ENCODE data around the gene TXLNB.
"Not testable (repeated sequence)": the region's sequence is repeated elsewhere in the genome, so short reads cannot be mapped to it uniquely, and the experiment has no call there.

The TXLNB gene

DNA sequence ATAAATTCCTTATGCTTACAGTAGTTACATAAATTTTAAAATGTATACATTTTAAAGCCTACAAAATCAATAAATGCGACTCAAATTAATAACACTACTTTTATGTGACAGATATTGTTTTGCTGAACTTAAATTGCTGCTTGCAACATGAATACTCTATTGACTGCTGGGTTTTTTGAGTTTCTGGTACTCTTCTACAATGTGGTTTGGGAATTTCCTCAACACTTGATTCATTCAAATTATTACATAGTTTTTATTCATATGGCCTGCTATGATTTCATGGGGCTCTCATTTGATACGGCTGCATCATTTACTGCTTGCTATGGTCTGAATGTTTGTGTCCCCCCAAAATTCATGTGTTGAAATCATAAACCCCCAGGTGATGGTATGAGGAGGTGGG, 2.3 kb upstream of the TXLNB start:
- Mint-ChIP-seq H3K4me3 (no peak overlapping the region), H3K27me3 (peaks cover 3% of the 10 kb centered on the region), H3K36me3 (ENCODE audit: low read depth) (no peaks in the 10 kb centered on the region), H3K9me3 (no peaks in the 10 kb centered on the region), H3K27ac (peak overlapping the region; percentile 77), H3K4me1 (peaks cover 77% of the 10 kb centered on the region)
- DNase-seq (no peak), ATAC-seq (no peak)

DNA sequence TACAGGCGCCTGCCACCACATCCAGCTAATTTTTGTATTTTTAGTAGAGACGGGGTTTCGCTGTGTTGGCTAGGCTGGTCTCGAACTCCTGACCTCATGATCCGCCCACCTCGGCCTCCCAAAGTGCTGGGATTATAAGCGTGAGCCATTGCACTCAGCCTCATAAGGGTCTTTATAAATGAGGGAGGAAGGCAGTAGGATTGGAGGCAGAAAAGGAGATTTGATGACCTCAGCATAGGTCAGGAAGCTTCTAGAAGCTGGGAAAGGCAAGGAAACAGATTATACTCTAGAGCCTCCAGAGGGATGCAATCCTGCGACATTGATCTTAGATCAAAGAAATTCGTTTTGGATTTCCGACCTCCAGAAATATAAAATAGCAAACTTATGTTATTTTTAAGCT, 1.4 kb upstream of the TXLNB start:
- not testable (repeated sequence) for DNase-seq; ATAC-seq; H3K9me3 Mint-ChIP-seq; H3K27me3 Mint-ChIP-seq; H3K36me3 Mint-ChIP-seq (ENCODE audit: low read depth); H3K27ac Mint-ChIP-seq; H3K4me3 Mint-ChIP-seq
- peaks cover 80% of the 10 kb centered on the region for H3K4me1 Mint-ChIP-seq

DNA sequence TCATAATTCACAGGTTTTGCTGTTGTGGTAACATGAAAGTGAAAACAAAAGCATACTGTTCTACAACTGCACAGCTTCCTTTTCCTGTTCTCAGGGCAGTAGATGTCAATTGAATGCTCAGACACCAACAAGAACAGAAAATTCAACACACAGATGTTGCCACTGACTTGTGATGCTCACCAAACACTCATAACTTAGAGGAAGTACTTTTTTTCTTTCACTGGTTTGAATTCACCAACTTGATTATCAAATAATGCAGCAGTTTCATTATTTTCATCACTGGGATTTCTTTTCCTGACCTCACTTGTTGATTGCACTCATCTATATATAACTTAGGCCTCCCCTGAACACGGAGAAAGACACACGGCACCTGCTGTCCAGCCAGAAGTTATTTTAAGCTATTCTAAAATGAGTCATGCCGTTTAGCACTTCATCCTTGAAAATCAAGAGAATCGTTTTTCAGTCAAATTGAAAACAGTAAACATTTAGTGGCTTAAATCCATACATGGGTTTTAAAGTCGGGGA, 949 bp downstream of the TXLNB start:
- peak; percentile 31 for ATAC-seq
- H3K27me3 Mint-ChIP-seq = peaks cover 3% of the 10 kb centered on the region
- DNase-seq = no peak
- no peaks in the 10 kb centered on the region for H3K9me3 Mint-ChIP-seq
- peaks cover 70% of the 10 kb centered on the region for H3K4me1 Mint-ChIP-seq
- H3K4me3 Mint-ChIP-seq = peak overlapping the region; percentile 78
- no peaks in the 10 kb centered on the region for H3K36me3 Mint-ChIP-seq (ENCODE audit: low read depth)
- peak overlapping the region; percentile 98 for H3K27ac Mint-ChIP-seq

DNA sequence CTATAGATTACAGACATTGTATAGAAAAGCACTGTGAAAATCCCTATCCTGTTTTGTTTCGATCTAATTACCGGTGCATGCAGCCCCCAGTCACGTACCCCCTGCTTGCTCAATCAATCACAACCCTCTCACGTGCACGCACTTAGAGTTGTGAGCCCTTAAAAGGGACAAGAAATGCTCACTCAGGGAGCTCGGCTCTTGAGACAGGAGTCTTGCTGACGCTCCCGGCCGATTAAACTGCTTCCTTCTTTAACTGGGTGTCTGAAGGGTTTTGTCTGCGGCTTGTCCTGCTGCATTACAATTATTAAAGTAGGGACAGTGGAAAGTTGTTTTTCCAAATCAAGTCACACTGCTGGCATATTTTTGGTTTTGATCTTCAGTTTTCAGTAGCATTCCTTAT, 2.6 kb downstream of the TXLNB start:
- peak overlapping the region; percentile 98 for H3K27ac Mint-ChIP-seq
- DNase-seq (no peak), ATAC-seq (no peak)
- peaks cover 3% of the 10 kb centered on the region for H3K27me3 Mint-ChIP-seq
- no peaks in the 10 kb centered on the region for H3K9me3 Mint-ChIP-seq
- H3K4me1 Mint-ChIP-seq = peaks cover 66% of the 10 kb centered on the region
- H3K36me3 Mint-ChIP-seq (ENCODE audit: low read depth) = no peaks in the 10 kb centered on the region
- no peak overlapping the region for H3K4me3 Mint-ChIP-seq

DNA sequence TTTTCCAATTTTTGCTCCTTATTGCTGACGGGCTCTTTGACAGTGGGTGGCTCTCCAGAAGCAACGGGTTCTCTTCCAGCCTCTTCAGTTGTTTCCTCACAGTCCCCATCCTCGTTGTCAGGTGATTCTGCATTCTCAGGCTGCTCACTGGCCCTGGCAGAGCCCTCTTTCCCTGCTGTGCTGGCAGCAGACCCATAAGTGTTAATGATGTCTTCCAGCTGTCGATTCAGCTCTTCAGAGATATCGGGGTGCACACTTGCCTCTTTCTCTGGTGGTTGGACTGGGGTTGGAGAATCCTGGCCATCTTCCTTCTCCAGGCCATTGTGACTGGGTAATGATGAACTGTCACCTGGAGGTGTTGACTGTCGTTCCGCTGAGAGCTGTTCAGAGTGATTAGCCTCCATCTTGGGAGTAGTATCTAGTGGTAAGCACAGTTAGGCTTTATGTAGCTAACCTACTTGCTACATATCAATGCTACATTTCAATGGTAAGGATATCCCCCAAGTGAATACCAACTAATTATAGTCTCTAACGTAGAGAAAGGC, 3.2 kb downstream of the TXLNB start:
- H3K36me3 Mint-ChIP-seq (ENCODE audit: low read depth) = no peaks in the 10 kb centered on the region
- peaks cover 3% of the 10 kb centered on the region for H3K27me3 Mint-ChIP-seq
- DNase-seq (no peak), ATAC-seq (no peak)
- H3K27ac Mint-ChIP-seq = no peak overlapping the region
- H3K9me3 Mint-ChIP-seq = no peaks in the 10 kb centered on the region
- no peak overlapping the region for H3K4me3 Mint-ChIP-seq
- peaks cover 63% of the 10 kb centered on the region for H3K4me1 Mint-ChIP-seq

DNA sequence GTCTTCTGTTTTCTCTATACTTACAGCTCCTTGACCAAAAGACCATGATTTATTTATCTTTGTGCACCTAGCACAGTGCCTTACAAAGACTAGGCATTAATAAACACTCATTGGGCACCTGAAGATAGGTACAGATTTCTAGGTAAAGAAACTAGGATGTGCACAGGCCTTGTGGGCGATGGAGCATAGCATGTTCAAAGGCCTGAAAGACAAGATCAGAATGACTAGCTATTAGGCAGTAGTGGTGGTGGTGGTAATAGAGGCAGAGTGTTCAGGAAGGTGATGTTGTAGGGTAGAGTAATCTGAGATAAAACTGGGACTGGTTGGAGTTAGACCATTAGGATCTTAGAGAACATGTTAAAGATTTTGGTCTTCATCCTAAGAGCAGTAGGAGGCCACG, 3.9 kb downstream of the TXLNB start:
- ATAC-seq (no peak), DNase-seq (no peak)
- H3K9me3 Mint-ChIP-seq = no peaks in the 10 kb centered on the region
- no peak overlapping the region for H3K27ac Mint-ChIP-seq
- no peak overlapping the region for H3K4me3 Mint-ChIP-seq
- H3K27me3 Mint-ChIP-seq = peaks cover 3% of the 10 kb centered on the region
- no peaks in the 10 kb centered on the region for H3K36me3 Mint-ChIP-seq (ENCODE audit: low read depth)
- peaks cover 60% of the 10 kb centered on the region for H3K4me1 Mint-ChIP-seq

DNA sequence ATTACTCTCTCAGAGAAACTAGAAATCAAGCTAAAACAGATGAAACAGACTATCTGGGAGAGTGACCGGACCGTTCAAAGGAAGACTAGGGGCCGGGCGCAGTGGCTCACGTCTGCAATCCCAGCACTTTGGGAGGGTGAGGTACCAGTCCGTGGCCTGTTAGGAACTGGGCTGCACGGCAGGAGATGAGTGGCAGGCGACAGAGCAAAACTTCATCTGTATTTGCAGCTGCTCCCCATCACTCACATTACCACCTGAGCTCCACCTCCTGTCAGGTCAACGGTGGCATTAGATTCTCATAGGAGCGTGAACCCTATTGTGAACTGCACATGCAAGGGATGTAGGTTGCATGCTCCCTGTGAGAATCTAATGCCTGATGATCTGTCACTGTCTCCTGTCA, 5.4 kb downstream of the TXLNB start:
- H3K4me1 Mint-ChIP-seq = peaks cover 54% of the 10 kb centered on the region
- not testable (repeated sequence) for H3K27me3 Mint-ChIP-seq; H3K27ac Mint-ChIP-seq; H3K4me3 Mint-ChIP-seq; H3K9me3 Mint-ChIP-seq; ATAC-seq; H3K36me3 Mint-ChIP-seq (ENCODE audit: low read depth); DNase-seq

DNA sequence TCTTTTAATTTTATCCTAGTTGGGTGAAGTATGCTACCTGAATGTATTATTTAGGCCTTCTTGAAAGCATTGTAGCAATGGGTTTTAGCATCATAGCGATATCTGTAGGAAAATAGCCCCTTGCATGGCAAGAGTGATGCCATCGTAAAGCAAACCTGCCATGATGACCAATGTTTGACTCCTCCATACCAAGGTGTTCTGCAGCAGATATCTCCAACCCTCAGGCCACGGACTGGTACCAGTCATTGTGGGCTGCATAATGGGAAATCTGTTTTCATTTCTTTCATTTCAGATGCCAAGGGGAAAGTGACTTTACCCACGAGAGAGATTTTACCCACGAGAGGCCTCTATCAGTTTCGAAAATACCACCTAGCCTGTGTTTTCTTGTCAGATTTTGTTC, 6.2 kb downstream of the TXLNB start:
- Mint-ChIP-seq H3K27me3 (no peaks in the 10 kb centered on the region), H3K9me3 (no peaks in the 10 kb centered on the region), H3K36me3 (ENCODE audit: low read depth) (no peaks in the 10 kb centered on the region), H3K4me3 (no peak overlapping the region), H3K4me1 (peaks cover 52% of the 10 kb centered on the region), H3K27ac (no peak overlapping the region)
- DNase-seq (no peak), ATAC-seq (peak; percentile 62)

DNA sequence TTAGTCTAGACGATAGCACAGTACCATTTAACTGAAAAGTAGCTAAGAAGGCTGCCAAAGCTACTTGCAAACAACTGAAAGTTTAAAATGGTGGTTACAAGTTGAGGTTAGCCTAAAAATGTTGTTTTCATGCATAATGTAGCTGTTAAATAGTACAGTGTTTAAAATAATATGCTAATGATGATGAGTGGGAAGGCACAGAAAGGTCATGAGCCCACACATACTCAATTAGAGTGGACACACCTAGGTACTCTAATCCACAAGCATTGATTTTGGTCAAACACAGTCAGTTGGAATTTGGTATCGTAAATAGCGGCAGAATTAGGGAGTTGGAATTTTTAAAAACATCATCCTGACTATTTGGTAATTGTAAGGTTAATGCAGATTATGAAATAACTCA, 7.0 kb downstream of the TXLNB start:
- Mint-ChIP-seq H3K4me1 (peaks cover 53% of the 10 kb centered on the region), H3K4me3 (no peak overlapping the region), H3K9me3 (no peaks in the 10 kb centered on the region), H3K36me3 (ENCODE audit: low read depth) (no peaks in the 10 kb centered on the region), H3K27me3 (no peaks in the 10 kb centered on the region), H3K27ac (no peak overlapping the region)
- DNase-seq (no peak), ATAC-seq (no peak)

DNA sequence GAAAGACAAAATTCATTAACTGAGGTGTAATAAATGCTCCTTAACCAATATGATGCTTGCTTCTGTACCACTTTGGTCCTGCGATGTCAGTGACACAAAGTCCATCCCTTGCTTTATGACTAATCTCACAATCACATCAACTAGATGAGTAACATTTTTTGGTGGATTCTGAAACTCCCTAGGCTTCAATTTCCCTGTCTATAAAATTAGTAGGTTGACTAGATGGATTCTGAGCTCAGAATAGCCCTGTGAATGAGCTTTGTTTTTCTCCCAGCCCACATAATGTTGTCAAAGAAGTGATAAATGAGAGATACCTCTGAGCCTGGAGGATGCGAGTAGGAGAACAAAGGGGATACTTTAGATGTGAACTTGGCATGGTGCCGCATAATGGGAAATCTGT, 9.1 kb downstream of the TXLNB start:
- ATAC-seq = peak; percentile 73
- H3K4me1 Mint-ChIP-seq = peaks cover 56% of the 10 kb centered on the region
- H3K36me3 Mint-ChIP-seq (ENCODE audit: low read depth) = no peaks in the 10 kb centered on the region

DNA sequence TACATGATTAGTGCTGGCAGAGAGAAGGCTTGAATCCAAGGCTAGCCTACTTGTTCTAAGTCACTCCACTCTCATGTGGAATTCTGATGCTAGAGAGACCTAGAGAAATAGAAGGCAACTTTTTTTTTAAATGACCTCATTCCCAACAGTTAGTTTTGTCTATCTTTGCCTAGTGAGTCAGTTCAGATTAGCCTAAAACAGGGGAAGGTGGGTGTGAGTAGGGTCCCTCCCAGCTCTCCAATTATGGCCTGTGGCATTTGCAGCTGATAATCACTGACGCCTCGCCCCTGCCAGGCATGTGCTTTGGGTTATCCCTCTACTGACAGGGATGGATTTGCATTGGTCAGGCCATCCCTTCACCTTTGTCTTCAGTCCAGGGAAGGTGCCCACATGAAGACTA, 13.6 kb downstream of the TXLNB start:
- Mint-ChIP-seq H3K27ac (no peak overlapping the region), H3K4me1 (peaks cover 38% of the 10 kb centered on the region), H3K27me3 (no peaks in the 10 kb centered on the region), H3K4me3 (no peak overlapping the region), H3K36me3 (ENCODE audit: low read depth) (no peaks in the 10 kb centered on the region), H3K9me3 (no peaks in the 10 kb centered on the region)
- DNase-seq = no peak
- no peak for ATAC-seq

More for the DNA sequence above, 9.1 kb downstream of the TXLNB start:
- Mint-ChIP-seq H3K27ac (peak overlapping the region; percentile 1), H3K9me3 (no peaks in the 10 kb centered on the region), H3K4me3 (no peak overlapping the region), H3K27me3 (no peaks in the 10 kb centered on the region)
- no peak for DNase-seq

DNA sequence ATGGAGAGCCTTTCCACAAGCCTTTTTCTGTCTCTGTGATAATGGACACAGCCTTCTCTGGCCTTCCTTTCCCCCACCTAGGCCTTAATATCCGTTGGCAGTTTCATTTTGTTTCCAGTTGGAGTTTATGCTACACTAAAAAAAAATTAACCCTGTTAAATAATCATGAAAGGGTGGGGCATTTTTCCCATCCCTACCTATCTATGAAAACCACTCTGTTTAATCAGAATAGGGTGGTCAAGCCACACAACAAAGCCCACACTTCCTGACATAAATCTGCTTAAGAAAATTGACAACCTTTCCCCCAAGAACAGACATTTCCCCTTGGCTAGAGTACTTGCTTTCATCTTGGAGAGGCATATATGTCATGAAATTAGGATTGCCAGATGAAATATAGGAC, 14.2 kb downstream of the TXLNB start:
- H3K36me3 Mint-ChIP-seq (ENCODE audit: low read depth) = no peaks in the 10 kb centered on the region
- no peaks in the 10 kb centered on the region for H3K27me3 Mint-ChIP-seq
- H3K27ac Mint-ChIP-seq = no peak overlapping the region
- H3K4me1 Mint-ChIP-seq = peaks cover 34% of the 10 kb centered on the region
- no peaks in the 10 kb centered on the region for H3K9me3 Mint-ChIP-seq
- H3K4me3 Mint-ChIP-seq = no peak overlapping the region
- no peak for DNase-seq
- no peak for ATAC-seq

DNA sequence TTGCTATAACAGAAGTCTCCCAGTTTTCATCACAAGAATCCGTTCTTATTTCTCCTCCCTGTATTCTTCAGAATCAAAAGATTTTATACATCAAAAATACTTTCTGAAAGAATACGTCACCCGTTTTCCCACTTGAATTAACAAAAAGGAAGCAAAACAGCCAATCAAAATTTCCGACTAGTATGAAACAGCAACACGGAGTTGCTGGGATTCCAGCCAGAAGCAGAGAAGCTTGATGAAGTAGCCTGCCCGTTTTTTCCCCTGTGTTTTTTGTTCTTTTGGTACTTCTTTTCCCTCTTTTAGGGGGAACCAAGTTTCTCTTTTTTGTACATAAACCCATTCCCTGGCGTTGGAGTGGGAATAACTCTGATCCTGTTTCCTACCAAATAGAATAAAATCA, 14.6 kb downstream of the TXLNB start:
- no peaks in the 10 kb centered on the region for H3K9me3 Mint-ChIP-seq
- H3K4me3 Mint-ChIP-seq = no peak overlapping the region
- no peaks in the 10 kb centered on the region for H3K36me3 Mint-ChIP-seq (ENCODE audit: low read depth)
- no peak for ATAC-seq
- H3K27ac Mint-ChIP-seq = no peak overlapping the region
- no peak for DNase-seq
- peaks cover 30% of the 10 kb centered on the region for H3K4me1 Mint-ChIP-seq
- H3K27me3 Mint-ChIP-seq = no peaks in the 10 kb centered on the region

DNA sequence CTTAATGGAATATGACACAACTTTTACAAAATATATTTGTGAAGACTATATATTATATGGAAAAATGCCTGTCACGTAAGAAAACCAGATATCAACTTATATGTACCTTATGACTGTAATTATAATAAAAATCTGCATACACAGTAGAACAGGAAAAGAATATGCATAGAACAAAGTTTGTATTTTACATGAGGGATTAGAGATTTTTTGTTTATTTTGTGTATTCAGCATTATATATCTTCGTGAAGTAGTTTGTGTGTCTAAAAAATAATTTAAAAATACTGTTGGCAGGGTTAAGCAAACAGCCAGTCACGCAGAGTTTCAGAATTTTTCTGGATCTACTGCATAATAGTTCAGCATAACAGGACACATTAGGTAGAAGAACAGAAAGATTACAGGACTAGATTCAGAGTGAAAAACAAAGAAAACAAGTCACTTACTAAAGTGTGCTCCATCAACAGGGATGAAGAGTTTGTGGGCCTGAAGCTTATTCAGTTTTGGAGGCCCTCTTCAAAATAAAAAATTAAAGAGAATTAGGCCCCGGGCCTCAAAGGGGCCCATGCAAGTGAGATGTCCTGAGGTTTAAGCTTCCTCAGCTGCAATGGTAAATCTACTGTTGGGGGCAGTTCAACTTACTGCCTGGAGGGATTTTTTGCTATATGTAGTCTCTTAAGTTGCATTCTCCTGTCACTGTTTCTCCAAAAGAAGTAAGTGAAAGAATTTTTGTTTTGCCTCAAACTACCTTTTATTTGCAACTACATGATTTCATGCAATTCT, 16.3 kb downstream of the TXLNB start:
- Mint-ChIP-seq H3K9me3 (no peaks in the 10 kb centered on the region), H3K27ac (no peak overlapping the region), H3K4me3 (no peak overlapping the region), H3K27me3 (no peaks in the 10 kb centered on the region), H3K4me1 (peaks cover 27% of the 10 kb centered on the region), H3K36me3 (ENCODE audit: low read depth) (no peaks in the 10 kb centered on the region)
- DNase-seq (no peak), ATAC-seq (no peak)

DNA sequence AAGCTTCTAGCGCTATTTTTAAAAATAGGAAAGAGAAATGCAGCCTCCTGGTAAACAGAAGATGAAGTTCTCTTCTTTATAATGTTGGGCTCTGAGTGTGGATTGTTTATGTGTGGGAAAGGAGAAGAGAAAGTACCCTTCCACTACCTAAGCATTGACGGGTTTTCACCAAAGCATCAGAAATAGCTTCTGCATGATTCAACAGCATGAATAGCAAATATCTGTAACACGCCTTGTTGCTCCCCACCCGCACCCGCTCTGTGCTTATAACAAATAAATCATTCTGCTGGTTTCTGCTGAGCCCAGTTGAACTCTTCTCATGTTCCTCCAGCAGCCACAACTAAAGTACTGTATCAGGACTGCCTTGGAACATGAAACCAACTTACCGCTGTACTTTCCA, 20.7 kb downstream of the TXLNB start:
- Mint-ChIP-seq H3K27me3 (no peaks in the 10 kb centered on the region), H3K9me3 (no peaks in the 10 kb centered on the region), H3K4me1 (peaks cover 5% of the 10 kb centered on the region), H3K27ac (peak overlapping the region; percentile 57), H3K36me3 (ENCODE audit: low read depth) (no peaks in the 10 kb centered on the region), H3K4me3 (no peak overlapping the region)
- no peak for DNase-seq
- no peak for ATAC-seq
